Kidney (tissue), 14 donors: ENCODE results near the gene RELL2. TPM values are rescaled to one million over a fixed set of nuclear protein-coding genes. Genes with fewer than 3 reads are reported as not detected.

Experiments
- DNase-seq, 5 donors: peaks; one replicate each; pipeline ENCODE4 v3.0.0-alpha.2; 2013 to 2020
- FAIRE-seq: peaks from 2 replicates; lab custom pipeline; 2012; peaks lifted over from hg19 to GRCh38; lab: Jason Lieb, UNC
- H3K27ac ChIP-seq, 2 donors: one replicate each; pipeline ENCODE4 v1.7.0; 2013; ENCODE audit warnings: low read depth in 2 of 2, low read length in 2 of 2, inconsistent platforms in 1 of 2
- H3K27me3 ChIP-seq: one replicate; pipeline ENCODE4 v1.7.1; 2013; ENCODE audit warnings: low read length, inconsistent platforms; ENCODE audit not compliant: control insufficient read depth, insufficient read depth
- H3K36me3 ChIP-seq, 3 donors: one replicate each; pipeline versions ENCODE4 v1.7.0 to v1.7.1; 2013; ENCODE audit warnings: low read length in 3 of 3, control low read depth in 1 of 3, inconsistent platforms in 1 of 3; ENCODE audit not compliant: insufficient read depth in 3 of 3, control insufficient read depth in 2 of 3
- H3K4me1 ChIP-seq, 3 donors: one replicate each; pipeline versions ENCODE4 v1.7.0 to v1.7.1; 2013; ENCODE audit warnings: low read length in 3 of 3, inconsistent platforms in 1 of 3, low read depth in 1 of 3; ENCODE audit not compliant: control insufficient read depth in 2 of 3, insufficient read depth in 2 of 3
- H3K4me3 ChIP-seq, 3 donors: one replicate each; pipeline versions ENCODE4 v1.7.0 to v1.8.1; 2013; ENCODE audit warnings: low read length in 3 of 3, control low read depth in 1 of 3, inconsistent platforms in 1 of 3
- H3K9ac ChIP-seq, 3 donors: one replicate each; pipeline versions ENCODE4 v1.7.0 to v1.7.1; 2013; ENCODE audit warnings: low read length in 3 of 3, control low read depth in 1 of 3, inconsistent platforms in 1 of 3
- H3K9me3 ChIP-seq, 3 donors: one replicate each; pipeline versions ENCODE4 v1.7.0 to v1.7.1; 2013; ENCODE audit warnings: low read length in 3 of 3, control low read depth in 1 of 3, inconsistent platforms in 1 of 3; ENCODE audit not compliant: control insufficient read depth in 2 of 3, insufficient read depth in 1 of 3
- CTCF ChIP-seq: IDR thresholded peaks from 3 replicates; pipeline ENCODE4 v1.5.1; 2012; ENCODE audit warnings: mild to moderate bottlenecking, moderate library complexity, borderline replicate concordance; ENCODE audit not compliant: insufficient read depth; ENCODE audit errors: extremely low read depth
- intact Hi-C: fragments of 100-400 bp; cut with DNase I; formaldehyde crosslinking; loops from one replicate; pipeline ENCODE4 v1.11.1; 2022
- polyA plus RNA-seq: library from polyadenylated mRNA; stranded (reverse); fragments of 350-450 nt; fragmentation: Illumina TruSeq; extraction: RNeasy Lipid Tissue Mini Kit (QIAGEN cat#74804); gene quantifications from one replicate; pipeline ENCODE4 v1.2.3, GENCODE V29; 2014; ENCODE audit warnings: low read depth, low replicate concordance; ENCODE audit not compliant: insufficient read depth
- total RNA-seq: library from RNA; stranded (reverse); fragmentation: NEBNext Ultra II Directional; extraction: Animal tissue kit (Norgen Biotek cat#: 25700); gene quantifications from one replicate; pipeline ENCODE4 v1.2.1, GENCODE V29; 2021
- donor health status: control.
- donor health status: control.
- donor health status: control.
- donor health status: control.
- donor health status: control.
- donor health status: DM: yes; HTN: yes; CAD: no.
- donor health status: Normal renal cell carcinoma (clear cell type).

Gene RELL2
- total and polyA plus RNA-seq, 2 donors from 2014 or later: 3.0 to 8.2 TPM

- Histone ChIP-seq H3K27ac (no peak overlapping the region), H3K9ac (no peak overlapping the region), H3K4me1 (peaks cover 0 to 22% (median 6%) of the 10 kb centered on the region in 3 donors), H3K27me3 (no peaks in the 10 kb centered on the region), H3K36me3 (no peaks in the 10 kb centered on the region), H3K9me3 (no peaks in the 10 kb centered on the region), H3K4me3 (no peak overlapping the region)
- intact Hi-C loops: no loop called here
- no peak for FAIRE-seq
- TF ChIP-seq CTCF: no peak
- DNase-seq: no peak
Measured at GRCh38 chr5:141602606-141603005, 34.2 kb upstream of the RELL2 start.

DNA sequence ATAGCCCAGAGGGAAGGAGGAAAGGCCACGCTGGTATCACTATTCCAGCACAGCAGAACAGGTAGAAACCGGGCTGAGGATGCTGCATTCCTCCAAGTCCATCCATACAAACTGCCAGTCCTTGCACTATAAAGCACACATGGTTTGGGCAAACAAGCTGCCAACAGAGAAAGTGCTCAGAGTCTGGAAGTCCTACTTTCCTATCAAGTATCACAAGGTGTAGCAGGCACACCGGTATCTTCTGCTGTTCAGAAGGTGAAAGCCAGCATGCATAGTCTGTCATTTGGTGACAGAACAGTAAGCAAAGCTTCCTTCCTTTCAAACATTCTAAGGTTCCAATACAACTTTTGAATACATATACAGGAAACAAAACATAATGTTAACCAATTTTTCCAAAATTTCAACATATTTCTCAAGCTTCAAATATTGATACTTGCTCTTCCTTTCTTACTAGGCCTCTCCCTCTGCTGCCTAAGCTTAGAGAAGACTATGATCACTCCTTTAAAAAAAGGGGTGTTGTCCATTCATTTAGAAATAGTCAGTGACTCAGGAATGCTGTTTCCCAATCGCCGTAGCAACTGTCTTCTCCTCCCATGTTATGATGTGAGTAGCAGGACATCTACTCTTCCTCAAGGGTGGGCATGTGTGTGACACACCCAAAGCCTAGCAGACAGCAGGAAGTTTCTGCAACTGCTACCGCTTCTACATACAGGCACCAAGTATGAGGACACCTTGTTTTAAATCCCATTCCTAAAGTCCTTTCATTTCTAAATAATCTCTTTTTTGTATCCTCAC is 32.7 kb upstream of the RELL2 start:
- peaks cover 0 to 17% (median 6%) of the 10 kb centered on the region in 3 donors for H3K4me1 ChIP-seq
- no peaks in the 10 kb centered on the region for H3K9me3 ChIP-seq
- DNase-seq (peak in 2 of 5 donors; percentile 12 to 53), FAIRE-seq (peak; percentile 6)
- no peak overlapping the region for H3K4me3 ChIP-seq
- no peak for TF ChIP-seq CTCF
- H3K9ac ChIP-seq: peak overlapping the region in 1 of 3 donors; percentile 34
- intact Hi-C loops: no loop called here
- no peaks in the 10 kb centered on the region for H3K36me3 ChIP-seq
- H3K27ac ChIP-seq: no peak overlapping the region
- no peaks in the 10 kb centered on the region for H3K27me3 ChIP-seq

DNA sequence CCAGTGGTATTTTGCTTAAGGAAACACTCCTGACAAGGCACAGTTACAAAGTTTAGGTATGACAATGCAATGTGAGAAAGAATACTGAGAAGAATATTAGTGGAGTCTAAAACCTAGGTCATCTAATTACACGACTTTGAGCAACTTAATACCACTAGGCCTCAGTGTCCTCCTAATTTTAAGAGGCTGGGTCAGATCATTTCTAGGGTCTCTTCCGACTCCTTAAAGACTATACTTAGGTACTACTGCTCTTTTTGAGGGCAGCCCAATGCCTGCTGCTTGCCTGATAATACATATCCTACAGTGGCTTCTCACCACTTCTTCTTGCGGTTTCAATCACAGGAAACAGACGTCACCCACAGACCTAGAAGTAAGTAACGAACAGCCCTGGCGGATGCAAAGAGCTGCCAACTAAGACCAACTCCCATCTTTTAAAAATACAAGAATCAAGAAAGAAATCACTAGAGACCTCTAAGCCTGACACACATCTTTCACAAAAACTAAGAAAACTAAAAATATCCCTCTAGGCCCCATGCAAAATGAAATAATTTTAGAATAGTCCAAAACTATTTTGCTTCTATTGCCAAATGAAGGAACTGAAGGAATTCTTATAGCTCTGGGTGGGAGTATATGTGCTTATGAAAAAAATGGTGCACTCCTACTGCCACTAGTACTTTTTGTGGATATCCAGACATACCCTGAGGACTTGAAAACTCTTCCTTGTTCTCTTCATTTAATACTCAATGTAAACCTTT is 31.1 kb upstream of the RELL2 start:
- no peaks in the 10 kb centered on the region for H3K27me3 ChIP-seq
- DNase-seq (peak in 1 of 5 donors; percentile 26), FAIRE-seq (no peak)
- intact Hi-C loops: no loop called here
- peak overlapping the region in 1 of 2 donors; percentile 57 for H3K27ac ChIP-seq
- no peak overlapping the region for H3K9ac ChIP-seq
- H3K9me3 ChIP-seq: no peaks in the 10 kb centered on the region
- peaks cover 0 to 22% (median 8%) of the 10 kb centered on the region in 3 donors for H3K4me1 ChIP-seq
- H3K36me3 ChIP-seq: no peaks in the 10 kb centered on the region
- no peak overlapping the region for H3K4me3 ChIP-seq
- no peak for TF ChIP-seq CTCF
